ENCODE measurements around the gene DYRK1A. TPM values are rescaled to one million over a fixed set of nuclear protein-coding genes. Genes with fewer than 3 reads are reported as not detected.

The DYRK1A gene
- total and polyA plus RNA-seq, 2 of the 13 experiments (the other 11 are each of a cell fraction or from before 2014, with no cell fraction given): 24.6 to 34.2 TPM

DNA sequence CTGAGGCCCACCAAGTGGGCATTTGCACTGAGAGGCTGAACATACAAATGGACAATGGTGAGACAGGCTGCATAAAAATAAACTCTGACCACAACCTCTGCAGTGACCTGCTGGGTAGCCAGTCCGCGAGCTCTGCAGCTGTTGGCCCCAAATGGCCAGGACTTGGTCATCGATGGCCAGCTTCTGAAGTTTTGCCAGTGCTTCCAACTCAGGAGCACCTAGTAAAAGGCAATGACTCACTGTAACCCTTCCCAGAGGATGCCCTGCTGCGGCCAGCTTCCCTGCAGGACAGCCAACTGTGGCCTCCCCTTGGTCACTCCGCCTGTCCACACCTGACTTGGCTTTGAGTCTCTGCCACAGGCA, 185.4 kb downstream of the DYRK1A start (continued):
- TF ChIP-seq SRF (IDR thresholded peaks at IDR 0.05; ENCODE audit: low read depth, low read length) (no peak), NR2F2 (IDR thresholded peaks at IDR 0.05; ENCODE audit: borderline replicate concordance, low read depth) (no peak), ZNF850 (CRISPR knock-in tag; conservative IDR thresholded peaks at IDR 0.05) (no peak), PRPF4 (IDR thresholded peaks at IDR 0.05; ENCODE audit: low read depth, low read length, poor library complexity, severe bottlenecking) (no peak)
- TF ChIP-seq, protein P1, sequence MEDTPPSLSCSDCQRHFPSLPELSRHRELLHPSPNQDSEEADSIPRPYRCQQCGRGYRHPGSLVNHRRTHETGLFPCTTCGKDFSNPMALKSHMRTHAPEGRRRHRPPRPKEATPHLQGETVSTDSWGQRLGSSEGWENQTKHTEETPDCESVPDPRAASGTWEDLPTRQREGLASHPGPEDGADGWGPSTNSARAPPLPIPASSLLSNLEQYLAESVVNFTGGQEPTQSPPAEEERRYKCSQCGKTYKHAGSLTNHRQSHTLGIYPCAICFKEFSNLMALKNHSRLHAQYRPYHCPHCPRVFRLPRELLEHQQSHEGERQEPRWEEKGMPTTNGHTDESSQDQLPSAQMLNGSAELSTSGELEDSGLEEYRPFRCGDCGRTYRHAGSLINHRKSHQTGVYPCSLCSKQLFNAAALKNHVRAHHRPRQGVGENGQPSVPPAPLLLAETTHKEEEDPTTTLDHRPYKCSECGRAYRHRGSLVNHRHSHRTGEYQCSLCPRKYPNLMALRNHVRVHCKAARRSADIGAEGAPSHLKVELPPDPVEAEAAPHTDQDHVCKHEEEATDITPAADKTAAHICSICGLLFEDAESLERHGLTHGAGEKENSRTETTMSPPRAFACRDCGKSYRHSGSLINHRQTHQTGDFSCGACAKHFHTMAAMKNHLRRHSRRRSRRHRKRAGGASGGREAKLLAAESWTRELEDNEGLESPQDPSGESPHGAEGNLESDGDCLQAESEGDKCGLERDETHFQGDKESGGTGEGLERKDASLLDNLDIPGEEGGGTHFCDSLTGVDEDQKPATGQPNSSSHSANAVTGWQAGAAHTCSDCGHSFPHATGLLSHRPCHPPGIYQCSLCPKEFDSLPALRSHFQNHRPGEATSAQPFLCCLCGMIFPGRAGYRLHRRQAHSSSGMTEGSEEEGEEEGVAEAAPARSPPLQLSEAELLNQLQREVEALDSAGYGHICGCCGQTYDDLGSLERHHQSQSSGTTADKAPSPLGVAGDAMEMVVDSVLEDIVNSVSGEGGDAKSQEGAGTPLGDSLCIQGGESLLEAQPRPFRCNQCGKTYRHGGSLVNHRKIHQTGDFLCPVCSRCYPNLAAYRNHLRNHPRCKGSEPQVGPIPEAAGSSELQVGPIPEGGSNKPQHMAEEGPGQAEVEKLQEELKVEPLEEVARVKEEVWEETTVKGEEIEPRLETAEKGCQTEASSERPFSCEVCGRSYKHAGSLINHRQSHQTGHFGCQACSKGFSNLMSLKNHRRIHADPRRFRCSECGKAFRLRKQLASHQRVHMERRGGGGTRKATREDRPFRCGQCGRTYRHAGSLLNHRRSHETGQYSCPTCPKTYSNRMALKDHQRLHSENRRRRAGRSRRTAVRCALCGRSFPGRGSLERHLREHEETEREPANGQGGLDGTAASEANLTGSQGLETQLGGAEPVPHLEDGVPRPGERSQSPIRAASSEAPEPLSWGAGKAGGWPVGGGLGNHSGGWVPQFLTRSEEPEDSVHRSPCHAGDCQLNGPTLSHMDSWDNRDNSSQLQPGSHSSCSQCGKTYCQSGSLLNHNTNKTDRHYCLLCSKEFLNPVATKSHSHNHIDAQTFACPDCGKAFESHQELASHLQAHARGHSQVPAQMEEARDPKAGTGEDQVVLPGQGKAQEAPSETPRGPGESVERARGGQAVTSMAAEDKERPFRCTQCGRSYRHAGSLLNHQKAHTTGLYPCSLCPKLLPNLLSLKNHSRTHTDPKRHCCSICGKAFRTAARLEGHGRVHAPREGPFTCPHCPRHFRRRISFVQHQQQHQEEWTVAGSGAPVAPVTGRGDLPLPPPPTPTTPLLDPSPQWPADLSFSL (CRISPR knock-in tag; IDR thresholded peaks at IDR 0.05): 0 out of 2 replicates have a peak, but pooled peaks have one; percentile 15

DNA sequence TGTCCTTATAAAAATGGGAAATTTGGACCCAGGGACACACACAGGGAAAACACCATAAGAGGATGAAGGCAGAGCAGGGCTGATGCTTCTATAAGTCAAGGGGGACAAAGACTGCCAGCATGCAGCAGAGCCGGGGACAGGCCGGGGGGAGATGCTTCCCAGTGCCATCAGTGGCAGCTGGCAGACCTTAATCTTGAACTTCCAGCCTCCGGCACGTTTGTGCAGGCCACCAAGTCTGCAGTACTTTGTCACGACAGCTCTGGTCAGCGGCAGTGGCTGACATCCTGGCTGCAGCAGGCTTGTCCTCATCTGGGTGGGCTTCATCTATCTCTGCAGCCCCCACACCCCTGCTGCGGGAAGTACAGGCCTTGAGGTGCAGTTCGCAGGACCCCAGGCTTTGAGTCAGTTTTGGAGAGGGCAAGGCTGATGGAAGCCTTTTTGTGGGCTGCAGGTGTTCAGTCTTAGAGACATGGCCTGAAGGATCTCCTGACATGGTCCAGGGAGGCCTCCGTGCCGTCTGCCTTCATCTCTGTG, 186.0 kb downstream of the DYRK1A start:
- FAIRE-seq (no peak), DNase-seq (ENCODE audit: low spot score) (no peak), ATAC-seq (no peak; the same call in 2 of the 3 replicates)
- H3K27ac ChIP-seq (ENCODE audit: extremely low read length, insufficient read depth, low read length): no peak overlapping the region
- no peak for TF ChIP-seq KDM2A (CRISPR knock-in tag; IDR thresholded peaks at IDR 0.05; ENCODE audit: borderline replicate concordance, low read depth)
- TF ChIP-seq HOXA3 (CRISPR knock-in tag; IDR thresholded peaks at IDR 0.05): no peak
- TF ChIP-seq ZNF225 (CRISPR knock-in tag; IDR thresholded peaks at IDR 0.05): no peak
- TF ChIP-seq ATAD3A (CRISPR knock-in tag; IDR thresholded peaks at IDR 0.05): no peak
- no peak for TF ChIP-seq ZNF619 (CRISPR knock-in tag; IDR thresholded peaks at IDR 0.05)
- TF ChIP-seq ZSCAN22 (CRISPR knock-in tag; IDR thresholded peaks at IDR 0.05): no peak
- peaks cover 42% of the 10 kb centered on the region for H3K4me1 ChIP-seq (ENCODE audit: insufficient read depth, low read length)
- H3K9ac ChIP-seq (ENCODE audit: insufficient read depth, low read depth, low read length): no peak overlapping the region
- no peak overlapping the region; the same call in 1 of the 2 replicates for H3K4me2 ChIP-seq (ENCODE audit: low read depth, low read length)
- H3K27me3 ChIP-seq (ENCODE audit: control insufficient read depth in 1 of 2, insufficient read depth in 2 of 2, low read length in 2 of 2): no peaks in the 10 kb centered on the region; a peak in 2 of 5 replicates
- H3K9me3 ChIP-seq (ENCODE audit: low read length): no peaks in the 10 kb centered on the region
- H3K4me3 ChIP-seq (replicated peaks in 1 of 3; ENCODE audit: insufficient read depth in 1 of 3, low read depth in 2 of 3, low read length in 3 of 3): no peak overlapping the region
- ChIA-PET POLR2A (interaction anchor here (2.2 kb wide), 1 partner anchor 12 kb away, joined by 9 read pairs; no protein-coding TSS in a partner anchor), CTCF (ENCODE audit: low intra/inter-chr PET ratio, low total read pairs) (no interaction called here)
- no peaks in the 10 kb centered on the region for H3K79me2 ChIP-seq (ENCODE audit: insufficient read depth, low read length)
- no peaks in the 10 kb centered on the region for H4K20me1 ChIP-seq (ENCODE audit: insufficient read depth, low read length)
- 60% methylated on average over 1 of the region's 10 CpGs for WGBS (ENCODE audit: low lambda C conversion rate)
- intact Hi-C loops (cut with micrococcal nuclease; ENCODE audit: unreplicated experiment): no loop called here
- in situ Hi-C loops (cut with HindIII; ENCODE audit: extremely low pct_ligation_motif_present, low pct_unique_long_range_greater_than_20kb): no loop called here
- no peak overlapping the region for H2AFZ ChIP-seq (ENCODE audit: low read length)
- H3K36me3 ChIP-seq (replicated peaks in 1 of 2; ENCODE audit: control insufficient read depth in 1 of 2, insufficient read depth in 2 of 2, low read length in 2 of 2): no peaks in the 10 kb centered on the region
- no TSS peak for BruUV-seq (replicated peaks)
